Testis (tissue), 2 donors: ENCODE data around the gene C18orf32.

Source experiments
- POLR2A ChIP-seq: fragments of 450-650 bp; IDR thresholded peaks from one replicate; pipeline ENCODE4 v1.6.1; 2017; ENCODE audit warnings: antibody characterized with exemption, mild to moderate bottlenecking, moderate library complexity
- TF ChIP-seq, protein P1 (sequence below), 3 experiments: fragments of 450-650 bp in 2 of 3; fragments of 200-600 bp in 1 of 3; sonication (generic) in 1 of 3; IDR thresholded peaks; one replicate each; pipeline ENCODE4 v1.5.1; 2016 to 2019; ENCODE audit warnings: antibody characterized with exemption in 3 of 3, mild to moderate bottlenecking in 2 of 3, moderate library complexity in 1 of 3

GRCh38 chr18:49525981-49526380 lies 38.9 kb upstream of the C18orf32 start:
- TF ChIP-seq POLR2A = no peak
- TF ChIP-seq, protein P1, sequence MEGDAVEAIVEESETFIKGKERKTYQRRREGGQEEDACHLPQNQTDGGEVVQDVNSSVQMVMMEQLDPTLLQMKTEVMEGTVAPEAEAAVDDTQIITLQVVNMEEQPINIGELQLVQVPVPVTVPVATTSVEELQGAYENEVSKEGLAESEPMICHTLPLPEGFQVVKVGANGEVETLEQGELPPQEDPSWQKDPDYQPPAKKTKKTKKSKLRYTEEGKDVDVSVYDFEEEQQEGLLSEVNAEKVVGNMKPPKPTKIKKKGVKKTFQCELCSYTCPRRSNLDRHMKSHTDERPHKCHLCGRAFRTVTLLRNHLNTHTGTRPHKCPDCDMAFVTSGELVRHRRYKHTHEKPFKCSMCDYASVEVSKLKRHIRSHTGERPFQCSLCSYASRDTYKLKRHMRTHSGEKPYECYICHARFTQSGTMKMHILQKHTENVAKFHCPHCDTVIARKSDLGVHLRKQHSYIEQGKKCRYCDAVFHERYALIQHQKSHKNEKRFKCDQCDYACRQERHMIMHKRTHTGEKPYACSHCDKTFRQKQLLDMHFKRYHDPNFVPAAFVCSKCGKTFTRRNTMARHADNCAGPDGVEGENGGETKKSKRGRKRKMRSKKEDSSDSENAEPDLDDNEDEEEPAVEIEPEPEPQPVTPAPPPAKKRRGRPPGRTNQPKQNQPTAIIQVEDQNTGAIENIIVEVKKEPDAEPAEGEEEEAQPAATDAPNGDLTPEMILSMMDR (IDR thresholded peaks at IDR 0.05) = no peak
